Measurements from ENCODE around the gene TBX1. TPM values are rescaled to one million over a fixed set of nuclear protein-coding genes. Genes with fewer than 3 reads are reported as not detected.

TBX1 gene
- not detected in 2 replicates for total RNA-seq

DNA sequence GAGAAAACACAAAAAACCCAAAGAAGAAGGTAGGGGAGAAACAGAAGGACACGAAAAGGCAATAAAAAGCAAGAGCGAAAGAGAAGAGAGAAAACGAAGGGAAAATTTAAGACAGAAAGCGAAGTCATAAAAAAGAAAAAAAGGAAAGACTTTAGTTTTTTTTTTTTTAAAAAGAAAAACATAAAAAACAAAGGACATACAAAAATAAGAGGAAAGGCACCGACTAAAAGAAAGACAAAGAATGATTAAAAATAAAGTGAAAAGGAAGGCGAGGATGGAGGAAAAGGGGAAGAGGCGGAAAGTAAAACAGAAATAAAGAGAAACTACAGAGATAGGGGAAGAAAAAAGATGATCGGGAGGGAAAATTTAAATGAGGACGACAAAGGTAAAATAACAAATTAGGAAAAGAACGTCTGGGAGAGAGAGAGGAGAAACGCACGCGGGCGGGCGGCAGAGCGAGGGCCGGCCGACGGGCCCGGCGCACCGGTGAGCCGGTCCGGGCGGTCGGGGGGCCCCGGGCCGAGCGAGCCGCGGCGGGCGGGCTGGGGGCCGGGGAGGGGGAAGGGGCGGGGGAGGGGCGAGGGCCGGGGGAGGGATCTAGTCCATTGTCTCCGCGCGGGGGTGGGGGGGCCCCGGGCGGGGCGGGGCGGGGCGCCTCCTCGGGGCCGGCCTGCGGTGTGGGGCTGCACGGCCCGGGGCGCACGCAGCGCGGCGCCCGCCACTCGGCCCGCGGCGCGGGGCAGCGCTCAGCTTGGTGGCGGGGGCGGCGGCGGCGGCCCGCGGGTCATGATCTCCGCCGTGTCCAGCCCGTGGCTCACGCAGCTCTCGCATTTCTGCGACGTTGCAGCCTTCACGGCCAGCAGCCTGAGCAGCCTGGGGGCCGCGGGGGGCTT, at the start of gene TBX1:
TBX1 (plus strand) TSS at position 721 of the 893 bp plus-strand sequence; CDS start at position 787, 66 bp downstream.

GRCh38 chr22:19714312-19715187, 46.0 kb upstream of the TBX1 start, which contains the start of gene SEPTIN5:
Gene SEPTIN5, plus strand, starts transcription at chr22:19714503. Its CDS starts 86 bp downstream, at chr22:19714589.

DNA sequence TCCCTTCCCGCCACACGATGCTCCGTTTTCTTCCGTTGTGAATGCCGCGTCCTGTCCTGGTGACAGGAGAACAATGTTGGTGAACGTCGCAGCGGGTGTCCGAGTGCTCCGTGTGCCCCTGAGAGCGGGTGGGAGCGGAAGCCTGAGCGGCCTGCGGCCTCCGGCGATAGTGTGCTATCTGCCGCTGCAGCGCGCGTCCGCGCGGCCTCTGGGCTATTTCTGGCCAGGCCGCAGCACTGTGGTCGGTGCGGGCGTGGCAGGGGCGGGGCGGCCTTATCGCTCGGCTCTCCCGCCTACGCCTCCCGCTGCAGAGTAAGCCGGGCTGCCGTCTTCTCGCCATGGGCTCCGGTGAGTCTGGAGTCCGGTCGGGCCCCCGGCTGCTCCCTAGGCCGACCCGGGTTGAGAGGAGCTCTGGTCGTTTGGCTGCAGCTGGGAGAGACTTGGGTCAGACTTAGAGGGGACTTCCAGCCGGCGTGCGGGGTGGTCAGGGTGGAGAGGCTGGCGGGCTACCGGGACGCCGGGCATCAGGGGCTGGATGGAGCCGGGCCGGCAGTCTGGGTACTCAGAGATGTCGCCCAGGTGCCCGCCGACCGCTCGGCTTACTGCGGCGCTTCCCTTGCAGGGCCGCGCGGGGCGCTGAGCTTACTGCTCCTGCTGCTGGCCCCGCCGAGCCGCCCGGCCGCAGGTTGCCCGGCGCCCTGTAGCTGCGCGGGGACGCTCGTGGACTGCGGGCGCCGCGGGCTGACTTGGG, 37.2 kb upstream of the TBX1 start, which contains the start of gene GP1BB:
GP1BB (plus strand) TSS at position 308 of the 751 bp plus-strand sequence; CDS start at position 339, 31 bp downstream.

Other genes starting within 250 kb of the TBX1 start
- gene CLDN5, start 236.4 kb upstream of the TBX1 start, total RNA-seq = 43.7 and 50.2 TPM in 2 replicates
- 15.9 and 17.6 TPM in 2 replicates for gene SEPTIN5, start 46.3 kb upstream of the TBX1 start, total RNA-seq
- gene GP1BB, start 37.2 kb upstream of the TBX1 start, total RNA-seq = 2.5 and 4.2 TPM in 2 replicates
- 5.9 and 11.9 TPM in 2 replicates for gene GNB1L, start 94.1 kb downstream of the TBX1 start, total RNA-seq
- 11.2 and 12.8 TPM in 2 replicates for gene RTL10, start 94.1 kb downstream of the TBX1 start, total RNA-seq
- 304 and 317 TPM in 2 replicates for gene COMT, start 181.0 kb downstream of the TBX1 start, total RNA-seq
- gene TXNRD2, start 181.0 kb downstream of the TBX1 start, total RNA-seq = 10.6 and 16.3 TPM in 2 replicates